ENCODE data around the gene ARHGEF19. TPM values are rescaled to one million over a fixed set of nuclear protein-coding genes. Genes with fewer than 3 reads are reported as not detected.
"Not testable (repeated sequence)": the region's sequence is repeated elsewhere in the genome, so short reads cannot be mapped to it uniquely, and the experiment has no call there.

ARHGEF19 gene
- total RNA-seq, 1 donor from 2014 or later, result 5.7 TPM

DNA sequence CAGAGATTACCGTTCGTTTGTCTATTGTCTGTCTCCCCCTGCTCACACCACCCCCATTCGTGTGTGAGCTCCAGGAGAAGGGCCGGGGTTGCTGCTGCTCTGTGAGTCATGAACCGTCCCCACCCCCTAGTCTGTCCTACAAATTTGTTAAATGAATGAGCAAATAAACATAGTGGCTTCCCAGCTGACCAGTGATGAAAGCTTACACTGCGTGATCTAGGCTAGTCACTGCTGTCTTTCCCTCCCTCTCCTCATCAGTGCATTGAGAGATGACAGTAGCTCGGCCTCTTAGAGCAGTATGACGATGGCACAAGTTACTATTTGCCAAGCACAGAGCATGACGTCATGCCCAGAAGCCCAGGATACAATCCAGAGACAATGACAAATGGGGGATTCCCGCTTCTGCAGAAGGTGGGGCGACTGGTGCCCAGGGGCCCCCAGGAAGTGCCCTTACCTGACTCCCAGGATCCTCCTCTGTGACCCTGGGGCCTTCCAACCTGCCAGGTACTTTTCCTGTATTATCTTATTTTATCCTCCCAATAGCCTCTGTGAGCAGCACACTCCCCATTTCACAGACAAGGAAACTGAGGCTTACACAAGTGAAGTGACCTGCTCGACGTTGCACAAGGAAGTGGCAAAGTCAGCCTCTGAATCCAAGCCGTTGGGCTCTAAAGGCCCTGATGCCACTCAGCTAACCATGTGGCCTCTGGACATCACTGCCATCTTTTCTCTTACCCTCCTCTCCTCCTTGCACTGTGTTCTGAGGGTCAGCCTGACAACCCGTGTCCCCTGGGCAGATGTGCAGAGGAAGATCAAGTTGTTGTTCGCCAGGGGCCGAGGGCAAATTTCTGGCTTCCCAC is 48.0 kb downstream of the ARHGEF19 start:
- FAIRE-seq, result peak; percentile 80
- peak overlapping the region; percentile 96 for H3K27ac Mint-ChIP-seq (ENCODE audit: unreplicated experiment)
- TF ChIP-seq CTCF (IDR thresholded peaks at IDR 0.05; ENCODE audit: insufficient read depth, low read depth, low read length), result no peak
- no peak for TF ChIP-seq EZH2 (IDR thresholded peaks at IDR 0.05; ENCODE audit: insufficient read depth, low read length)

DNA sequence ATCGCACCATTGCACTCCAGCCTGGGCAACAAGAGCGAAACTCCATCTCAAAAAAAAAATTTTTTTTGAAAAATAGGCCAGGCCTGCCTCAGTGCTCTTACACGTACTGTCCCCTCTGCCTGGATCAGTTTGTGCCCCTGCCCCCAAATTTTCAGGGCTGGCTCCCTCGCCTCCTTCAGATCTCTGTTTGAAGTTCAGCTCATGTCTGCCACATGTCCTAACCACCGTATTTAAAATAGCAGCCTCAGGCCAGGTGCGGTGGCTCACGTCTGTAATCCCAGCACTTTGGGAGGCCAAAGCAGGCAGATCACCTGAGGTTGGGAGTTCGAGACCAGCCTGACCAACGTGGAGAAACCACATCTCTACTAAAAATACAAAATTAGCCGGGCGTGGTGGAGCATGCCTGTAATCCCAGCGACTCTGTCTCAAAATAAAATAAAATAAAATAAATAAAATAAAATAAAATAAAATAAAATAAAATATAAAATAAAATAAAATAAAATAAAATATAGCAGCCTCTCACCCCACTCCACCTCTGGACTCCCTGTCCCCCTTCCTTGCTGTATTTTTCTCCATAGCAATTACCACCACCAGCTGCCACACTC is 48.7 kb downstream of the ARHGEF19 start:
- Mint-ChIP-seq H3K27ac (ENCODE audit: unreplicated experiment) (peak overlapping the region; percentile 96), H3K4me1 (ENCODE audit: low read depth, unreplicated experiment) (peaks cover 35% of the 10 kb centered on the region), H3K4me3 (ENCODE audit: unreplicated experiment) (peak overlapping the region; percentile 11)
- not testable (repeated sequence) for H3K36me3 ChIP-seq (ENCODE audit: insufficient read depth, low read length); H3K79me2 ChIP-seq (ENCODE audit: insufficient read depth, low read length); H3K9me3 Mint-ChIP-seq (ENCODE audit: unreplicated experiment); DNase-seq (ENCODE audit: low read depth); H3K9me3 ChIP-seq (ENCODE audit: insufficient read depth, low read depth, low read length); FAIRE-seq; H2AFZ ChIP-seq (ENCODE audit: low read depth, low read length); H4K20me1 ChIP-seq (ENCODE audit: insufficient read depth, low read length); H3K4me3 ChIP-seq (ENCODE audit: insufficient read depth, low read depth, low read length); H3K36me3 Mint-ChIP-seq (ENCODE audit: low read depth, unreplicated experiment); H3K27me3 ChIP-seq (ENCODE audit: insufficient read depth, low read length); H3K27me3 Mint-ChIP-seq (ENCODE audit: low read depth, unreplicated experiment)
- H3K4me2 ChIP-seq (ENCODE audit: low read length), result peak overlapping the region; percentile 42
- peaks cover 26% of the 10 kb centered on the region for H3K4me1 ChIP-seq (ENCODE audit: insufficient read depth, low read length)
- peak overlapping the region; percentile 36 for H3K27ac ChIP-seq (ENCODE audit: low read depth, low read length)
- H3K9ac ChIP-seq (ENCODE audit: low read length), result peak overlapping the region; percentile 55

More for the DNA sequence above, 48.0 kb downstream of the ARHGEF19 start:
- Histone ChIP-seq H3K36me3 (ENCODE audit: insufficient read depth, low read length) (no peaks in the 10 kb centered on the region), H3K4me1 (ENCODE audit: insufficient read depth, low read length) (peaks cover 26% of the 10 kb centered on the region), H3K27ac (ENCODE audit: low read depth, low read length) (peak overlapping the region; percentile 36), H3K9me3 (ENCODE audit: insufficient read depth, low read depth, low read length) (no peaks in the 10 kb centered on the region), H3K4me3 (ENCODE audit: insufficient read depth, low read depth, low read length) (no peak overlapping the region), H3K4me2 (ENCODE audit: low read length) (peak overlapping the region; percentile 42), H4K20me1 (ENCODE audit: insufficient read depth, low read length) (no peaks in the 10 kb centered on the region), H3K27me3 (ENCODE audit: insufficient read depth, low read length) (no peaks in the 10 kb centered on the region), H3K79me2 (ENCODE audit: insufficient read depth, low read length) (no peaks in the 10 kb centered on the region), H3K9ac (ENCODE audit: low read length) (peak overlapping the region; percentile 36), H2AFZ (ENCODE audit: low read depth, low read length) (no peak overlapping the region)
- Mint-ChIP-seq H3K4me1 (ENCODE audit: low read depth, unreplicated experiment) (peaks cover 32% of the 10 kb centered on the region), H3K27me3 (ENCODE audit: low read depth, unreplicated experiment) (peaks cover 3% of the 10 kb centered on the region), H3K4me3 (ENCODE audit: unreplicated experiment) (peak overlapping the region; percentile 11), H3K36me3 (ENCODE audit: low read depth, unreplicated experiment) (peaks cover 3% of the 10 kb centered on the region), H3K9me3 (ENCODE audit: unreplicated experiment) (no peaks in the 10 kb centered on the region)
- DNase-seq (ENCODE audit: low read depth), result peak; percentile 98

DNA sequence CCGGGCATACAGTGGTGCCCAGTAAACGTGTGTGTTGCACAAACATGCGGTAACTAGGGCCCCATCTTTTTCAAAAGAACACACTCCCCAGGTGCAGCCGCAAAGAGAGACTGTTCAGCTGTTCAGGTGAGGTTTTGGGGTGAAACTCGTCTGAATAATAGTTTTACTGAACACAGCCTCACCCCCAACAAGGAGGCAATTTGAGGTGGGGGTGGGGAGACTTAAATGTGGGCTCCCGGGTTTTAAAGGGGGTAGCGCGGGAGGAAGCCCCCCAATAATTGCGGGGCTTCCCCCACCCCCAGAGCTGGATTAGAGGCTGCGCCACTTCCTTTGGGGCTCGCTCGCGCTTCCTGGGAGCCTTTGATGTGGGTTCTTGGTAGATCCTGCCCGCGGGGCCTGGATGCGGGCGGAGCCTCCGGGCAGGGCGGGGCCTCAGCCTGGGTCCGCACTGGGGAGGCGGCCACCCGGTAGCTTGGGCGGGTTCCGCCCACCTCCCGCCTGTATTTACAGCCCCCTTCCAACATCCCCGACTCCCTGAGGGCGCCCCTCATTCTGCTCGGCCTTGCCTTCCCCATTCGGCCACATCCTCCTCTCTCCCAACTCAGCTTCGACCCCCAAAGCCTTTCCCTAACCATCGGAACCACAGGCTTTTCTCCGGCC is 50.2 kb downstream of the ARHGEF19 start:
- Mint-ChIP-seq H3K9me3 (ENCODE audit: unreplicated experiment) (no peaks in the 10 kb centered on the region), H3K27me3 (ENCODE audit: low read depth, unreplicated experiment) (peaks cover 2% of the 10 kb centered on the region), H3K4me3 (ENCODE audit: unreplicated experiment) (peak overlapping the region; percentile 74), H3K4me1 (ENCODE audit: low read depth, unreplicated experiment) (peaks cover 38% of the 10 kb centered on the region), H3K27ac (ENCODE audit: unreplicated experiment) (no peak overlapping the region), H3K36me3 (ENCODE audit: low read depth, unreplicated experiment) (peaks cover 3% of the 10 kb centered on the region)
- H3K27me3 ChIP-seq (ENCODE audit: insufficient read depth, low read length), result no peaks in the 10 kb centered on the region
- peak overlapping the region; percentile 41 for H3K4me2 ChIP-seq (ENCODE audit: low read length)
- no peaks in the 10 kb centered on the region for H4K20me1 ChIP-seq (ENCODE audit: insufficient read depth, low read length)
- DNase-seq (ENCODE audit: low read depth) (no peak), FAIRE-seq (no peak)
- no peak overlapping the region for H3K4me3 ChIP-seq (ENCODE audit: insufficient read depth, low read depth, low read length)
- H3K27ac ChIP-seq (ENCODE audit: low read depth, low read length), result no peak overlapping the region
- no peaks in the 10 kb centered on the region for H3K36me3 ChIP-seq (ENCODE audit: insufficient read depth, low read length)
- TF ChIP-seq CTCF (IDR thresholded peaks at IDR 0.05; ENCODE audit: insufficient read depth, low read depth, low read length) (no peak), EZH2 (IDR thresholded peaks at IDR 0.05; ENCODE audit: insufficient read depth, low read length) (no peak)
- no peaks in the 10 kb centered on the region for H3K9me3 ChIP-seq (ENCODE audit: insufficient read depth, low read depth, low read length)
- peak overlapping the region; percentile 27 for H3K9ac ChIP-seq (ENCODE audit: low read length)
- peak overlapping the region; percentile 52 for H2AFZ ChIP-seq (ENCODE audit: low read depth, low read length)
- H3K4me1 ChIP-seq (ENCODE audit: insufficient read depth, low read length), result peaks cover 26% of the 10 kb centered on the region
- peaks cover under 1% of the 10 kb centered on the region for H3K79me2 ChIP-seq (ENCODE audit: insufficient read depth, low read length)
